OCI-M2 (cell line): Measurements from ENCODE around the gene FBXL2.
"Not testable (repeated sequence)": the region's sequence is repeated elsewhere in the genome, so short reads cannot be mapped to it uniquely, and the experiment has no call there.

Experiments used
- DNase-seq: peaks from one replicate; lab custom pipeline; 2025; ENCODE audit not compliant: unreplicated experiment; lab: John Stamatoyannopoulos, UW

Gene FBXL2

DNA sequence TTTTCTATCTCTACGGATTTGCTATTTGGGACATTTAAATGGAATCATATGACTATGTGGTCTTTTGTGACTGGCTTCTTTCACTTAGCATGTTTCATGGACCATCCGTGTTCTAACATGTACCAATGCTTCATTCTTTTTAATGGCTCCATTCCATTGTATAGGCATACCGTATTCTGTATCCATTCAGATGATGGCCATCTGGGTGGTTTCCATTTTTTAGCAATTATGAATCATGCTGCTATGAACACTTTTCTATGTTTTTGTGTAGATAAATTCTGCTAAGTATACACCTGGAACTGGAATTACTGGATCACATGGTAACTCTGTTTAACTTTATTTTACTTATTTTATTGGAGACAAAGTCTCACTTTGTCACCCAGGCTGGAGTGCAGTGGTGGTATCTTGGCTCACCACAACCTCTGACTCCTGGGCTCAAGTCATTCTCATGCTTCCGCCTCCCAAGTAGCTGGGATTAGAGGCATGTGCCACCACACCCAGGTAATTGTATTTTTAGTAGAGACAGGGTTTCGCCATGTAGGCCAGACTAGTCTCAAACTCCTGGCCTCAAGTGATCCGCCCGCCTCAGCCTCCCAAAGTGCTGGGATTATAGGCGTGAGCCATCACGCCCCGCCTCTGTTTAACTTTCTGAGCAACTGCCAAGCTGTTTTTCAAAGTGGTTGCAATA is 149.5 kb downstream of the FBXL2 start:
- no peak for DNase-seq

DNA sequence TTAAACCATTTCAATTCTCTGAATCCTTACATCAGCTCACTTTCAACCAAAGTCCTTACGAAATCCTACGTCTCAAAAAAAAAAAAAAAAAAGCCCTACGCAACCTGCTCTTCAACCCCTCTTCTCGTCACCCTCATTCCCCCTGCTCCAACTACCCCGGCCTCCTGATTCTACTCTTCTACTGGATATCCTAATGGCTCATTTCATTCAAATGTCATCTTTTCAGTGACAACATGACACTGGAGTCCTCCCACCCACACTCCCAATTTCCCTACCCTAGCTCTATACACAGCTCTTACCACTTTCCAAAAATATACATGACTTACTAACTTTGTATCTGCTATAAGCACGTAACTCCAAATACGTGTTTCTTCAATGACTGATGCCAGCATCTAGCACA is 151.5 kb downstream of the FBXL2 start:
- no peak for DNase-seq

DNA sequence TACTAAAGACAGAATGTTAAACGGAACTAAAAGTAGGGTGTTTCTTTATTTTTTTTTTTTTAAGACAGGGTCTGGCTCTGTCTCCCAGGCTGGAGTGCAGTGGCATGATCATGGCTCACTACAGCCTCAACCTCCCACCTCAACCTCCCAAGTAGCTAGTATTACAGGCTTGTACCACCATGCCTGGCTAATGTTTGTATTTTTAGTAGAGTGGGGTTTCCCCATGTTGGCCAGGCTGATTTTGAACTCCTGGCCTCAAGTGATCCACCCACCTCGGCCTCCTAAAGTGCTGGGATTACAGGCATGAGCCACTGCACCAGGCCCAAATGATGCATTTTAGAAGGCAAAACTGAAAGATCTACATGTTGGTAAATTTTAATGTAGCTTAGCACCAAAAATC is 152.1 kb downstream of the FBXL2 start:
- DNase-seq = not testable (repeated sequence)

DNA sequence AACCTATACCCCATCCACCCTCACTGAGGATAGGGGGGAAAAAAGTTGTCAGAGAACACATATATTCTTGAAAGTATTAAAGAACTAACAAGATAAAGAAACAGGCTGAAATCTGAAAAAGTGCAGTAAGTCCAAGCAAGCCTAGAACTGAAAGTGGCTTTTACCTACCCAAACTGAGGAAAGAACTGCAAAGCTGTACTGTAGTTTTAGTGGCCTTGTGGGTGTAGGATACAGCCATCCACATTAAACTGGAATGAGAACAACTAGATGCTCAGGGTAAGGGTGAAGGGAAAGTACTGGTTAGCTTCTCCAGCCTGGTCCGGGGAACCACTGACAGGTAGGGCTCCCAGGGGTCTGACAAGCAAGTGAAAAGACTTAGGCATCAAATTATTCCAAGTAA is 152.8 kb downstream of the FBXL2 start:
- no peak for DNase-seq

DNA sequence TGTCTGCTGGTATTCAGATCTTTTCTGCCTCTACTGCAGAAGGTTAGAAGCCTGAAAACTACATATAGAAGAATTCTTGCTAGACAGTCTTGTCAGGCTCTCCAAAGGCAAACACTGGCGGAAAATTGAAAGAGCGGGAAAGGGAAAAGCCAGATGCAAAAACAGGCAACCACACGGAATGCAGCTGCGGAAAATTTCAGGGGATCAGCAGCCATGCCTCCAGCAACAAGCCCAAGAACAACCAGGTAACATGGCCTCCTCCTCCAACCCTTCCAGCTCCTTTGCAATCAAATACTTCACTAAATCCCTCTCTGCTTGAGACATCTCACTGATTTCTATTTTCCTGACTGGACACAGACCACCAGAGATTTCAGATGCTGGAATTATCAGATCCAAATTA is 153.3 kb downstream of the FBXL2 start:
- no peak for DNase-seq

DNA sequence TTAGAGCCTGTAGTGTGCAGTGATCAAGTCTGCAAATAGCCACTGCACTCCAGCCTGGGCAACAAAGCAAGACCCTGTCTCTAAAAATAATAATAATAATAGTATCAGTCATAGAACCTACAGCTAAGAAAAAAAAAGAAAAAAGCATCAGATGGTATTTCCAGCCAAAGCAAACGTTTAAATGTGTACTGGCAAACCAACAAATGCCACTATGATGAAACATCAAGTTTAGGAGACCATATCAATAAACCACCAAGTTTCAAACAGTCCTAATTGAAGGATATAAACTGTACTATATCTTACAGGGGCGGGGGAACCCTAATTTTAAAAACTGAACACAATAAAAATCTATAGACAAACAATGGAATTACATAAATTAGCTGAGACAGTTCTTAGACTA is 156.6 kb downstream of the FBXL2 start:
- DNase-seq = no peak
